ENCODE results near the gene SPRY1. TPM values are rescaled to one million over a fixed set of nuclear protein-coding genes. Genes with fewer than 3 reads are reported as not detected.

The SPRY1 gene
- total and polyA plus RNA-seq, 2 of the 8 experiments (the other 6 are each of a cell fraction or from before 2014, with no cell fraction given) = 11.7 to 56.2 TPM

DNA sequence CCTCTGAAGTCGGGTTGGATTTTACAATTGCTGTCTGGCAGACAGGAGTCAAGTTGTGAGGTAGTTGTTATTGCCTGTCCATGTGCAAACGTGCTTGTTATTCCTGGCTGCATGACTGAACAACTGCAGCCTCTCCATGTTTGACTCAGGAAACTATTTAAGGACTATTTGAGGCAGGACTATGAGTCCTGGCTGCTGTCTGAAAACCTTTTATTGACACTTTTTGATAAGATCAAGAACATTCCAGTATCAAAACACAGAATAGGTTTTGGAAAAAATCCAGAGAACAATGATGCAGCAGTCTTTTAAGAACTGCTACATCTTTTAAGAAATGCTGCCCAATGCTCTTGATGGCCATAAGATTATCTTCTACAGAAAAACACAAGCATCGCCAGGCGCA is 10.0 kb upstream of the SPRY1 start:
- no peak overlapping the region for H3K14ac ChIP-seq (ENCODE audit: insufficient read length)
- 89% methylated on average over 4 of the region's 4 CpGs; no CpG with 5 or more reads in 1 of the 2 experiments for whole genome bisulfite sequencing, 2 experiments (ENCODE audit: extremely low coverage in 1 of 2, insufficient coverage in 1 of 2, insufficient read length in 1 of 2, insufficient replicate concordance in 2 of 2, low coverage in 1 of 2, low lambda C conversion rate in 2 of 2, missing lambda C conversion rate in 1 of 2)
- TF ChIP-seq RNF2 (IDR thresholded peaks at IDR 0.05; ENCODE audit: borderline replicate concordance, low read depth, low read length, missing control alignments, poor library complexity, severe bottlenecking) = no peak
- TF ChIP-seq KDM4A (IDR thresholded peaks at IDR 0.05; ENCODE audit: low read depth, low read length, severe bottlenecking) = no peak
- no peak for TF ChIP-seq HDAC2 (IDR thresholded peaks at IDR 0.05; ENCODE audit: borderline replicate concordance in 1 of 2, low read depth in 2 of 2, low read length in 2 of 2)
- no peak for TF ChIP-seq CEBPB (IDR thresholded peaks at IDR 0.05; ENCODE audit: low read depth, low read length)
- TF ChIP-seq, protein P1, sequence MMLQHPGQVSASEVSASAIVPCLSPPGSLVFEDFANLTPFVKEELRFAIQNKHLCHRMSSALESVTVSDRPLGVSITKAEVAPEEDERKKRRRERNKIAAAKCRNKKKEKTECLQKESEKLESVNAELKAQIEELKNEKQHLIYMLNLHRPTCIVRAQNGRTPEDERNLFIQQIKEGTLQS (IDR thresholded peaks at IDR 0.05; ENCODE audit: insufficient read depth, low read depth, low read length) = no peak
- no peak for TF ChIP-seq CTBP2 (IDR thresholded peaks at IDR 0.05; ENCODE audit: borderline replicate concordance, insufficient read depth, insufficient read length, low read length)
- no peak for TF ChIP-seq SP4 (IDR thresholded peaks at IDR 0.05; ENCODE audit: low read length)
- no peak for TF ChIP-seq SP2 (IDR thresholded peaks at IDR 0.05; ENCODE audit: low read length)
- no peak for TF ChIP-seq NRF1 (IDR thresholded peaks at IDR 0.05; ENCODE audit: low read depth, low read length)
- no peak for TF ChIP-seq EGR1 (IDR thresholded peaks at IDR 0.05; ENCODE audit: borderline replicate concordance, low read depth, low read length)
- no peak for TF ChIP-seq POU5F1 (IDR thresholded peaks at IDR 0.05; ENCODE audit: low read depth, low read length)
- no peak for TF ChIP-seq PHF8 (conservative IDR thresholded peaks at IDR 0.05; ENCODE audit: low read depth, low read length)
- no peak for TF ChIP-seq JUND (IDR thresholded peaks at IDR 0.05; ENCODE audit: low read length)
- no peak for TF ChIP-seq CHD1 (IDR thresholded peaks at IDR 0.05; ENCODE audit: low read depth, low read length)

More for the DNA sequence above, 10.0 kb upstream of the SPRY1 start:
- Histone ChIP-seq H3K23ac (ENCODE audit: insufficient read length) (no peak overlapping the region), H3K27ac (ENCODE audit: low read depth, low read length) (no peak overlapping the region), H3K4me1 (replicated peaks in 1 of 4; ENCODE audit: control insufficient read depth in 3 of 4, insufficient read depth in 4 of 4, low read length in 3 of 4) (peaks cover 0 to 5% (median 0%) of the 10 kb centered on the region in 4 experiments; a peak in 2 of 7 replicates), H3K56ac (replicated peaks; ENCODE audit: insufficient read length, low read depth, low read length) (no peak overlapping the region), H3K4me2 (ENCODE audit: insufficient read depth in 1 of 2, low read depth in 2 of 2, low read length in 2 of 2) (no peak overlapping the region), H2BK20ac (ENCODE audit: low read length) (no peak overlapping the region), H2AK5ac (ENCODE audit: low read depth, low read length) (no peak overlapping the region), H3K27me3 (replicated peaks in 1 of 4; ENCODE audit: control insufficient read depth in 3 of 4, extremely low read depth in 1 of 4, insufficient read depth in 3 of 4, low read length in 3 of 4) (no peaks in the 10 kb centered on the region), H4K91ac (replicated peaks; ENCODE audit: insufficient read length, low read length) (no peak overlapping the region), H3K79me1 (ENCODE audit: low read depth, low read length) (no peaks in the 10 kb centered on the region), H4K5ac (ENCODE audit: insufficient read length, low read depth, low read length) (no peak overlapping the region), H3K23me2 (ENCODE audit: low read depth, low read length) (no peaks in the 10 kb centered on the region), H3K4me3 (ENCODE audit: extremely low read depth in 1 of 4, insufficient read depth in 2 of 4, low read depth in 3 of 4, low read length in 4 of 4) (no peak overlapping the region), H3K4ac (replicated peaks; ENCODE audit: insufficient read length, low read depth, low read length) (no peak overlapping the region), H2BK120ac (replicated peaks; ENCODE audit: low read depth, low read length) (no peak overlapping the region), H4K20me1 (replicated peaks in 1 of 2; ENCODE audit: control insufficient read depth in 1 of 2, insufficient read depth in 2 of 2, low read length in 2 of 2) (no peaks in the 10 kb centered on the region), H2BK12ac (ENCODE audit: low read depth, low read length) (no peak overlapping the region), H4K8ac (ENCODE audit: extremely low read depth, insufficient read depth, low read length) (no peak overlapping the region), H2BK15ac (ENCODE audit: low read length) (no peak overlapping the region), H3K36me3 (ENCODE audit: control insufficient read depth in 2 of 4, insufficient read depth in 4 of 4, low read length in 3 of 4) (no peaks in the 10 kb centered on the region), H3K79me2 (ENCODE audit: control insufficient read depth in 1 of 2, insufficient read depth in 2 of 2, low read length in 2 of 2) (no peaks in the 10 kb centered on the region), H3K18ac (ENCODE audit: extremely low read depth, low read length) (no peak overlapping the region), H2AFZ (ENCODE audit: low read length) (no peak overlapping the region), H2BK5ac (ENCODE audit: low read depth, low read length) (no peak overlapping the region), H3K9me3 (ENCODE audit: insufficient read depth in 2 of 2, low read depth in 1 of 2, low read length in 1 of 2) (no peaks in the 10 kb centered on the region), H3K9ac (replicated peaks in 1 of 4; ENCODE audit: extremely low read depth in 1 of 4, low read depth in 3 of 4, low read length in 3 of 4) (no peak overlapping the region)
- POLR2A ChIA-PET (ENCODE audit: partially characterized antibody) = interaction anchor here (1.2 kb wide), 1 partner anchor 10 kb away, joined by 5 read pairs; the partner anchor contains the start of gene SPRY1
- FAIRE-seq = no peak
- CTCF ChIA-PET (ENCODE audit: partially characterized antibody) = interaction anchor here (1.5 kb wide), 2 partner anchors 11 to 40 kb away, joined by 4 to 6 read pairs; partner anchors contain the start of gene SPRY1
- DNase-seq (ENCODE audit: low read depth in 1 of 2, low spot score in 2 of 2) = no peak
